ENCODE results near the gene LAT. TPM values are rescaled to one million over a fixed set of nuclear protein-coding genes. Genes with fewer than 3 reads are reported as not detected.
"Not testable (repeated sequence)": the region's sequence is repeated elsewhere in the genome, so short reads cannot be mapped to it uniquely, and the experiment has no call there.

LAT gene
- total and polyA plus RNA-seq, 7 donors = 1.4 to 26.2 (median 7.1) TPM

GRCh38 chr16:28964496-28964895 lies 20.4 kb upstream of the LAT start:
- WGBS, 2 donors = 83 to 92% methylated on average over 2 of the region's 2 CpGs
- no peak for DNase-seq
- Histone ChIP-seq H3K4me1 (no peaks in the 10 kb centered on the region), H3K27ac (no peak overlapping the region), H3K36me3 (peaks cover 12 to 54% (median 21%) of the 10 kb centered on the region in 4 donors), H3K9me3 (no peaks in the 10 kb centered on the region), H3K27me3 (no peaks in the 10 kb centered on the region), H3K4me3 (no peak overlapping the region)
- TF ChIP-seq CTCF (IDR thresholded peaks at IDR 0.05) (no peak), POLR2AphosphoS5 (IDR thresholded peaks at IDR 0.05) (no peak), POLR2A (IDR thresholded peaks at IDR 0.05) (no peak), EP300 (IDR thresholded peaks at IDR 0.05) (no peak)
- intact Hi-C loops (cut with DNase I) = no loop called here

- no peaks in the 10 kb centered on the region for H3K4me1 ChIP-seq
- WGBS, 2 donors = 92 to 94% methylated on average over 4 of the region's 4 CpGs
- H3K9me3 ChIP-seq = no peaks in the 10 kb centered on the region
- peaks cover 12 to 33% (median 18%) of the 10 kb centered on the region in 4 donors for H3K36me3 ChIP-seq
- DNase-seq = no peak
- no peak overlapping the region for H3K4me3 ChIP-seq
- TF ChIP-seq EP300 (IDR thresholded peaks at IDR 0.05) (no peak), POLR2AphosphoS5 (IDR thresholded peaks at IDR 0.05) (no peak), CTCF (IDR thresholded peaks at IDR 0.05) (no peak), POLR2A (IDR thresholded peaks at IDR 0.05) (no peak)
- intact Hi-C loops (cut with DNase I) = no loop called here
- no peaks in the 10 kb centered on the region for H3K27me3 ChIP-seq
- no peak overlapping the region for H3K27ac ChIP-seq
Measured at GRCh38 chr16:28967156-28967555, 17.7 kb upstream of the LAT start.

GRCh38 chr16:28969696-28970095 lies 15.2 kb upstream of the LAT start:
- WGBS, 2 donors = 89 to 93% methylated on average over 2 of the region's 2 CpGs
- DNase-seq; intact Hi-C loops (cut with DNase I); H3K36me3 ChIP-seq; H3K27ac ChIP-seq; H3K4me1 ChIP-seq; H3K27me3 ChIP-seq; H3K9me3 ChIP-seq; H3K4me3 ChIP-seq: not testable (repeated sequence)

- H3K27me3 ChIP-seq = no peaks in the 10 kb centered on the region
- H3K36me3 ChIP-seq = peaks cover 0 to 14% (median 9%) of the 10 kb centered on the region in 4 donors
- 0% methylated on average over 17 of the region's 17 CpGs for WGBS, 2 donors
- DNase-seq = no peak
- H3K4me3 ChIP-seq = peak overlapping the region; percentile 66 to 98 (median 91)
- peak; percentile 15 to 61 (median 57) for TF ChIP-seq CTCF (IDR thresholded peaks at IDR 0.05)
- TF ChIP-seq EP300 (IDR thresholded peaks at IDR 0.05) = no peak
- peak overlapping the region; percentile 75 to 87 (median 85) for H3K27ac ChIP-seq
- peaks cover 0 to 25% (median 16%) of the 10 kb centered on the region in 4 donors for H3K4me1 ChIP-seq
- intact Hi-C loops (cut with DNase I) = no loop called here
- H3K9me3 ChIP-seq = no peaks in the 10 kb centered on the region
Measured at GRCh38 chr16:28974007-28974436, 10.8 kb upstream of the LAT start.

GRCh38 chr16:28974437-28975157 lies 10.3 kb upstream of the LAT start, which contains the start of gene SPNS1:
TSS of gene SPNS1 (plus strand) at chr16:28974778. CDS start at chr16:28975152, 374 bp downstream.
- peak in 2 of 4 donors; percentile 14 to 81 for TF ChIP-seq EP300 (IDR thresholded peaks at IDR 0.05)
- TF ChIP-seq CTCF (IDR thresholded peaks at IDR 0.05) = no peak
- no peak for TF ChIP-seq POLR2A (IDR thresholded peaks at IDR 0.05)
- peak; percentile 78 to 94 (median 82) for TF ChIP-seq POLR2AphosphoS5 (IDR thresholded peaks at IDR 0.05)
- WGBS, 2 donors = 0 to 1% methylated on average over 60 of the region's 60 CpGs
- Histone ChIP-seq H3K9me3 (no peaks in the 10 kb centered on the region), H3K27me3 (no peaks in the 10 kb centered on the region), H3K4me1 (peaks cover 0 to 25% (median 16%) of the 10 kb centered on the region in 4 donors), H3K27ac (peak within 1 kb of the TSS; percentile 75 to 87 (median 85)), H3K4me3 (peak within 1 kb of the TSS; percentile 66 to 98 (median 91)), H3K36me3 (peaks cover 0 to 20% (median 12%) of the 10 kb centered on the region in 4 donors)
- intact Hi-C loops (cut with DNase I) = no loop called here
- DNase-seq = peak; percentile 99
